GM21381 (cell line): ENCODE results near the gene C12orf56.
"Not testable (repeated sequence)": the region's sequence is repeated elsewhere in the genome, so short reads cannot be mapped to it uniquely, and the experiment has no call there.

Experiments
- ATAC-seq: cut with Tn5 transposase; IDR thresholded peaks from one replicate; pipeline ENCODE4 v1.9.1; 2021; ENCODE audit warnings: mild to moderate bottlenecking, moderate library complexity; ENCODE audit not compliant: unreplicated experiment

The C12orf56 gene

GRCh38 chr12:64319540-64320225, 70.9 kb downstream of the C12orf56 start:
- ATAC-seq, result not testable (repeated sequence)

GRCh38 chr12:64318605-64319004, 72.0 kb downstream of the C12orf56 start:
- no peak for ATAC-seq

- no peak for ATAC-seq
Measured at GRCh38 chr12:64311877-64312276, 78.7 kb downstream of the C12orf56 start.

GRCh38 chr12:64304571-64304970, 86.0 kb downstream of the C12orf56 start:
- ATAC-seq, result no peak

GRCh38 chr12:64299628-64300027, 90.9 kb downstream of the C12orf56 start:
- no peak for ATAC-seq

GRCh38 chr12:64296301-64296700, 94.3 kb downstream of the C12orf56 start:
- ATAC-seq, result no peak

- ATAC-seq, result no peak
Measured at GRCh38 chr12:64293654-64294364, 96.7 kb downstream of the C12orf56 start.

- not testable (repeated sequence) for ATAC-seq
Measured at GRCh38 chr12:64293174-64293573, 97.4 kb downstream of the C12orf56 start.

- ATAC-seq, result no peak
Measured at GRCh38 chr12:64286521-64286920, 104.0 kb downstream of the C12orf56 start.

- ATAC-seq, result no peak
Measured at GRCh38 chr12:64284256-64284655, 106.3 kb downstream of the C12orf56 start.

GRCh38 chr12:64278421-64278820, 112.1 kb downstream of the C12orf56 start:
- ATAC-seq, result no peak

- ATAC-seq, result no peak
Measured at GRCh38 chr12:64273527-64274403, 116.8 kb downstream of the C12orf56 start.

GRCh38 chr12:64270411-64270810, 120.1 kb downstream of the C12orf56 start:
- no peak for ATAC-seq

GRCh38 chr12:64269161-64269560, 121.4 kb downstream of the C12orf56 start:
- no peak for ATAC-seq

GRCh38 chr12:64268409-64268808, 122.1 kb downstream of the C12orf56 start:
- ATAC-seq, result no peak

- no peak for ATAC-seq
Measured at GRCh38 chr12:64265839-64266238, 124.7 kb downstream of the C12orf56 start.

- no peak for ATAC-seq
Measured at GRCh38 chr12:64261813-64262212, 128.7 kb downstream of the C12orf56 start.

- ATAC-seq, result no peak
Measured at GRCh38 chr12:64258576-64258975, 132.0 kb downstream of the C12orf56 start.

- no peak for ATAC-seq
Measured at GRCh38 chr12:64256166-64256800, 134.3 kb downstream of the C12orf56 start.

- no peak for ATAC-seq
Measured at GRCh38 chr12:64255249-64255648, 135.3 kb downstream of the C12orf56 start.

- ATAC-seq, result no peak
Measured at GRCh38 chr12:64253356-64253755, 137.2 kb downstream of the C12orf56 start.
